GM21360 (cell line): ENCODE data around the gene CC2D1B.
"Not testable (repeated sequence)": the region's sequence is repeated elsewhere in the genome, so short reads cannot be mapped to it uniquely, and the experiment has no call there.

Source experiments
- ATAC-seq: cut with Tn5 transposase; IDR thresholded peaks from one replicate; pipeline ENCODE4 v1.9.1; 2021; ENCODE audit warnings: mild to moderate bottlenecking, moderate library complexity; ENCODE audit not compliant: unreplicated experiment

Gene CC2D1B, protein sequence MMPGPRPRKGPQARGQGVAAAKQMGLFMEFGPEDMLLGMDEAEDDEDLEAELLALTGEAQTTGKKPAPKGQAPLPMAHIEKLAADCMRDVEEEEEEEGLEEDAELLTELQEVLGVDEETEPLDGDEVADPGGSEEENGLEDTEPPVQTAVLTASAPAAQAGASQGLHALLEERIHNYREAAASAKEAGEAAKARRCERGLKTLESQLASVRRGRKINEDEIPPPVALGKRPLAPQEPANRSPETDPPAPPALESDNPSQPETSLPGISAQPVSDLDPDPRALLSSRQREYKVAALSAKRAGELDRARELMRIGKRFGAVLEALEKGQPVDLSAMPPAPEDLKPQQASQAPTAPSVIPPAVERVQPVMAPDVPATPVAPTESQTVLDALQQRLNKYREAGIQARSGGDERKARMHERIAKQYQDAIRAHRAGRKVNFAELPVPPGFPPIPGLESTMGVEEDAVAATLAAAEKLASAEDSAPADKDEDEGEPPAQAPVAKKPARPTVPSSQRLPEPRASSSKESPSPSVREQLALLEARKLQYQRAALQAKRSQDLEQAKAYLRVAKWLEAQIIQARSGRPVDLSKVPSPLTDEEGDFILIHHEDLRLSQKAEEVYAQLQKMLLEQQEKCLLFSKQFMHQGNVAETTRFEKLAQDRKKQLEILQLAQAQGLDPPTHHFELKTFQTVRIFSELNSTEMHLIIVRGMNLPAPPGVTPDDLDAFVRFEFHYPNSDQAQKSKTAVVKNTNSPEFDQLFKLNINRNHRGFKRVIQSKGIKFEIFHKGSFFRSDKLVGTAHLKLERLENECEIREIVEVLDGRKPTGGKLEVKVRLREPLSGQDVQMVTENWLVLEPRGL

DNA sequence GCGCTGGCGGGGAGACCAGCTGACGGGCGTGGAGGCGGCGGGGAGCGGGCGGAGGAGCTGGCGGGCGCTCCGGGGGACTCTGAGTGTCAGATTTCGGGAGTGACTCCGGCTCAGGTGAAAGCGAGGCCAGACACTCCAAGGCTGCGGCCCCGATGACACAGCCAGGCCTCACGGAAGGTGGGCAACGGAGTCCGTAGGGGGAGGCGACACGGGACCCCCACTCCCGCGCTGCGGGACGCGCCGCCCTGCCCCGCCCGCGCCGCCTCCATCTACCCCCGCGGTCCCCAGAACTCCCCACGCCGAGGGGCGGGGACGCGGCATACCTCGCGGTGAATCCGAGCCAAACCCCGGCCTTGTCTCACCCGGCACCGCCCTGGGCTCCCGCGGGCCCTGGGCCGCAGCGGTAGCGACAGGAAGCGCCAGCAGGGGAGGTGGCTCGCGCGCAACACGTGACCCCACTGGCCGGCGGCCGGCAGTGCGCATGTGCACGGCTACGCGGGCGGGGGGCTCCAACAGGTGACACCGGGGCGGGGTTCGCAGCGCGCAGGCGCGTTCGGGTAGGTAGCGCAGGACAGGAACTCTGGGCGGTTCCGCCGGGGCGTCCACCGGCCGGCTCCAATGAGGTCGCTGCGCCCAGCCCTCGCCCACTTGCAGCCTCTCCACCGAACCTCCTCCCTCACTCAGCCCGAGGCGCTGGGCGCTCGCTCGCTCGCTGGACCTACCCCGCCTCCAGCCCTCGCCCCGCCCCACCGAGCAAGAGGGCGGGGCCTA is at the start of gene CC2D1B:
Gene CC2D1B (minus strand): TSS at position 460 of the 771 bp plus-strand sequence. CDS start 1,585 bp downstream, outside the sequence.
- peak; percentile 93 for ATAC-seq

DNA sequence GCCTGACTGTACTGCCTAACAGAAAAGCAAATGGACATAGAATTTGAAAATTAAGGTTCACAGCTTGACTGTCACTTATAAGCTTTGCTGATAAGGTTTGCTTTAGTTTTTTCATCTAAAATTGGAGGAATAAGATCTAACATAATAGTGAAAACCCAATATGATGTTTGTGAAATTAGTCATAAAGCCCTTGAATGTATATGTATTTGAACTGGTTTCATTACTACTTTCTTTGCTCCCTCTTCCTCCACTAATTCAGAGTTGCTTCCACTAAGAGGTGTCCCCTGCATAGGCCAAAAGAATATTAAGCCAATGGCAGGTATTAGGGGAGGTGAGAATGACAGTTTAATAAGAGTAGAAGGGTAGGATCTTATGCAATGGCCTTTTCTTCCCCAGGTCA is 48.9 kb upstream of the CC2D1B start:
- ATAC-seq = no peak

DNA sequence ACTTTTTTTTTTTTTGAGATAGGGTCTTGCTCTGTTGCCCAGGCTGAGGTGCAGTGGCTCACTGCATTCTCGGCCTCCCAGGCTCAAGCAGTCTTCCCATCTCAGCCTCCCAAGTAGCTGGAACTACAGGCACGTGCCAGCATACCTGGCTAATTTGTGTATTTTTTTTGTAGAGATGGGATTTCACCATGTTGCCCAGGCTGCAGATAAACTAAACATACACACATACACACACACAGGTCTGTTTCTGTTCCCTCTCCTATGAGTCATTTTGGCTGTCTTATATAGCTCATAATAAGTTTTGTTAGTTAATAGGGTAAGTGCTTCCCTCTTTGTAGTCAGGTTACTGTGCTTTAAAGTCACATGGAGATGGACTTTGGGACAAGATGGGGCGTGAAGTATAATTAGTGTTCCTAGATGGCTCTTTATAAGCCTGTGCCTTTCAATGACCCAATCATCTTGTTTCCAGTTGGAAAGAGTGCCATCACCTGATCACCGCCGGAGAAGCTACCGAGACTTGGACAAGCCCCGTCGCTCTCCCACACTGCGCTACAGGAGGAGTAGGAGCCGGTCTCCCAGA is 47.5 kb upstream of the CC2D1B start:
- no peak for ATAC-seq

DNA sequence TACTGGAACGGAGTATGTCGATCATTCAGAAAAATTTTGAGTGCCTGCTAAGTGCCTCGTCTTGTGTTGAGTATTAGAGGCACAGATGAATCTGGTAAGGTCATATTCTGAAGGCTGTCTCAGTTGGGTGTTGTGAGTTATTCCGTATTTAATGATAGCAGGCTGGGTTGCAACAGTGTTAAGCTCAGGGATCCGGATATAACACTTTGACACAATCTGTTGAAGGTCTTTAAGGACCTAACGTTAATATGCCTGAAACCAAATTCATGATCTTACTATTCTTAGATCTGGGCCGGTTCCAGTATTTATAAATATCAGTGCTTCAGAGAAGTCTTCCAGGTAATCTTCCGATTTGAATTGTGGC is 39.0 kb upstream of the CC2D1B start:
- ATAC-seq = no peak

DNA sequence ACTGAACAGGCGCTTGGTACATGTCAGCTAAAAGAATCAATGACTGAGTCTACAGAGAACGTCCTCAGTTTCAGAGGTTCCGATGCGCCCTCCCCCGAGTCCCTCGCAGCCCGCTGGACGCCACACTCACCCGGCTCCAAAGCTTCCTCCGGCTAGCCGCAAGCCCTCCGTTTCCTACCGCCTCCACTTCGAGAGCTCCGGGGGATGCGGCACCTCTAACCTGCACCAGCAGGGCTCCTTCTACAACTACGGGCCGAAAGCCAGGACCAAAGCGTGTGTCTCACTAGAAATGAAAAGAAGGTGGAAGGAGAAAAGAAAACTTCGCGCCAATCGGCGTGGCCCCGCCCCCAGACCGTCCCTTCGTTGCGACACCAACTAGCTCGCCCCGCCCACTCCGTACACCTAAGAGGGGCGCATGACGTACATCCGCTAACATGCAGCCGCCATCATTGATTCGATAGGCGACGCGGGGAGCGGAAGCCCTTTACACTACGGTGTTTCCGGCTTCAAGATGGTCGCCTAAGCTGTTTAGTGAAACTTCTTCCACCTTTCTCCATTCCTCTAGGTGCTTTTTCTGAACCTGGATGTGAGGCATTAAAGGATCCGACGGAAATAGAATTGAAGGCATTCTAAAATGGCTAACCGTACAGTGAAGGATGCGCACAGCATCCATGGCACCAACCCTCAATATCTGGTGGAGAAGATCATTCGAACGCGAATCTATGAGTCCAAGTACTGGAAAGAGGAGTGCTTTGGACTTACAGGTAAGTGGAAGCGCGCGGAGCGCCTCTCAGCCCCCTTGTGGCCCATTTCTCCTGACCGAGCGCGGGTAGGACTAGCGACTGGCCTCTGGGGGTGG is 38.3 kb upstream of the CC2D1B start, which contains the start of the genes ORC1 and PRPF38A:
Gene ORC1 (minus strand): TSS at position 308 of the 859 bp plus-strand sequence. CDS start 2,200 bp downstream, outside the sequence.
Gene PRPF38A (plus strand): TSS at position 487 of the 859 bp plus-strand sequence. CDS start 148 bp downstream, at position 635.
- ATAC-seq = peak; percentile 89

DNA sequence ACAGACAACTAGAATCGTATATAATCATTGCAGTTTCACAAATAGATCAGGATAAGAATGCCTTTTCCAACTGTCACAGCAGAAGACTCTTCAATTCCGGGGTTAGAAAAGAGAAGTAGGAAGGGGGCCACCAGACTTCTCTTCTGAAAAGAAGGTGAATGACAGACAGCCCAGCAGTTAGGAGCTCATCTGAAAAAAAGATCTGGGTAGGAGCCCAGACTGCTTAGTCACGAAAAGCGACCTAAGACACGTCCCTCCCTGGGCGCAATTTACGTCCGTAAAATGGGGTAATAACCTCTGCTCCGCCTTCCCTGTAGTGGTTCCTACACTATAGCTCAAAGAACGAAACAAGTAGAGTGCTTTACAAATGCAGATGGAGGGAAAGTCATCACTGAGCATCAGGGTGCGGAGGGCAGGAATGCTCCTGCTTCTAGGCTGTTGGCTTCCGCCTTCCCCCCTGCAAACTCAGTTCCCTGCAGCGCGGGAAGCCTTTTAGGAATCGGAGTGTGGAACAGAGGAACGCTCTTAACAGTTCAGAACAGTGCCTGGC is 37.6 kb upstream of the CC2D1B start:
- ATAC-seq = peak; percentile 32

DNA sequence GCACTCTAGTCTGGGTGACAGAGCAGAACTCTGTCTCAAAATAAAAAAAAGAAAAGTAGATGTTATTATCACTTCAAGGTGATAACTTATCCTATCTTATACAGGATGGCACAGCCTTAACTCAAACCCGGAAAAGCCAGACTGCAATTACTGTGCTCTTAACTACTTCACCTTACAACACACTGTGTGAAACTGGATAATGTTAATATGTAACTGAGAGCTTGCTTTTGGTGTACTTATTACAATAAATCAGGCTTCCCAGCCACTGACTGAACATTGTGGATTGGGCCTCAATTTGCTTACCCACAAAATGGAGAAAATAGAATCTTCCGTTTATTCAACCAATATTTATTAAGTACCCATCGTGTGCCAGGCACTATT is 36.8 kb upstream of the CC2D1B start:
- no peak for ATAC-seq

DNA sequence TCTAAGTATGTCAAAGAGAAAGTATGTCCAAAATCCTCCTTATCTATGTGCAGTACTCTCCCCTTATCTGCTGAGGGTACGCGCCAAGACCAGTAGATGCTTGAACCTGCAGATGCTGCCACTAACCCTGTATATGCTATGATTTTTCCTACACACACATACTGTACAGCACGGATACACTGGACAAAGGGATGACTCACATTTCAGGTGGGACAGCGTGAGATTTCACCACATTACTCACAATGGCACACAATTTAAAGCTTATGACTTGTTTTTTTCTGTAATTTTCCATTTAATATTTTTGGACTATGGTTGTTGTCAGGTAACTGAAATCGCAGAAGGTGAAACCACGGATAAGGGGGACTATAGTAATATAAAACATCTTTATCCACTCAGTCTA is 34.1 kb upstream of the CC2D1B start:
- ATAC-seq = no peak

DNA sequence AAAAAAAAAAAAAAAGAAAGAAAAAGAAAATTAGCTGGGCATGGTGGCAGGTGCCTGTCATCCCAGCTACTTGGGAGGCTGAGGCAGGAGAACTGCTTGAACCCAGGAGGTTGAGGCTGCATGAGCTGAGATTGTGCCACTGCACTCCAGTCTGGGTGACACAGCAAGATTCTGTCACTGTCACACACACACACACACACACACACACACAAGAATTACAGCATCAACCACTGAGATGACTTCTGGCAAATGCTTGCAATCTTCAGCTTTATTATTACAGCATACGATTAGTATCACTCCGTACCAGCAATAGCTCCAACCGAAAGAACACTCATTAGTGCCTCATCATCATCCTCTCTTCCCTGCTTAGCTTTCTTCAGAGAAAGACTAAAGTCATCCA is 33.6 kb upstream of the CC2D1B start:
- ATAC-seq = no peak

DNA sequence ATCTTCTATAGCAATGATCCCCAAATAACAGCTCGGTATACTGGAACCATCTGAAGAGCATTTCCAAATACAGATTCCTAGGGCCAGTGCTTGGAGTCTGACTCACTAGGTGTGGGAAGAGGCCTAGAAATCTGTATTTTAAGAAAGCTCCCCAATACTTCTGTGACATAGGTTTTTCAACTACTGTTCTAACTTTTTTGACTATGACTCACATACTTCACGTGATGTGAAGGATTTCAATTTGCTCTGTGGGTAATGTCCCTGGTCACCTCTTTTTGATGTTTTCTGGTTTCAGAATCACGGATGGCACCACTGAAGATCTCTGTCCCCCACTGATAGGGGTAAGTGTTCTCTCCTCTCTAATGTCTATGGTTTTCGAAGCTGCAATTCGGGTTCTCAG is 27.2 kb upstream of the CC2D1B start:
- no peak for ATAC-seq

DNA sequence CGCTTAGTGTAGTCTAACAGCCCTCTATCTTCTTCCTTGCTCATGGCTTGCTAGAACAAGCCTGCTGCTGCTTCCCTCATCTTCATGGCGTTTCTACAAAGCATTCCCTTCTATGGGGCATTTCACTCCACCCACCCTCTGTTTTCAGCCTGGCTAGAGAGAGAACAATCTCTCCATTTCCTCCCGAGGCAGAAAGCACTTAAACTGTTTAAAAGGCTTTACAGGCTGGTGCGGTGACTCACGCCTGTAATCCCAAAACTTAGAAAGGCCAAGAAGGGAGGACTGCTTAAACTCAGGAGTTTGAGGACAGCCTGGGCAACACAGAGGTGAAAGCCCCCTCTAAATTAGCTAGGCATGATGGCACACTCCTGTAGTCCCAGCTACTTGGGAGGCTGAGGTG is 20.5 kb upstream of the CC2D1B start:
- ATAC-seq = no peak

DNA sequence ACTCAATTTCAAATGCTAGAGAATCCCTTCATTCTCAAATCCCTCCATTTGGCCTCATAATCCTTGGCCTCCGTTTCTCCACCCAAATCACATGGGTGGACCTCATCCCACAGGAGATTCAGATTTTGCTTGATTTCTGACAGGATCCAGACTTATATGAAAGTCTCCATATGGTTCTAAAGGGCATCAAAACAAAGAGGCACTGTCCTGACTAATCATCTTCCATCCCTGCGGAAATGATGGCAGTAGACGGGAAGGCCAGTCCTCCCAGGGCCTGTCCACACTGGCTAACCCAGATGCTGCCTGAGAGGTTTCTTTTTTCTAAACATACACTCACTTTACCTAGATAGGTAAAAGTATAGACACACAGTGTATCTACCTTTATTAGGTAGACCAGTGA is 19.4 kb upstream of the CC2D1B start:
- no peak for ATAC-seq

DNA sequence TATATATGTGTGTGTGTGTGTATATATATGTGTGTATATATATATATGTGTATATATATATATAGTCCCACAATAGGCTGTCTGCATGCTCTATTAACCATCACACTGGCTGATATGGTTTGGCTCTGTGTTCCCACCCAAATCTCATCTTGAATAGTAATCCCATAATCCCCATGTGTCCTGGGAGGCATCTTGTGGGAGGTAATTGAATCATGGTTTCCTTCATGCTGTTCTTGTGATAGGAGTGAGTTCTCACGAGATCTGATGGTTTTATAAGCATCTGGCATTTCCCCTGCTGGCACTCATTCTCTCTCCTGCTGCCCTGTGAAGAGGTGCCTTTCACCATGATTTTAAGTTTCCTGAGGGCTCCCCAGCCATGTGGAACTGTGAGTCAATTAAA is 3.8 kb upstream of the CC2D1B start:
- ATAC-seq = not testable (repeated sequence)

DNA sequence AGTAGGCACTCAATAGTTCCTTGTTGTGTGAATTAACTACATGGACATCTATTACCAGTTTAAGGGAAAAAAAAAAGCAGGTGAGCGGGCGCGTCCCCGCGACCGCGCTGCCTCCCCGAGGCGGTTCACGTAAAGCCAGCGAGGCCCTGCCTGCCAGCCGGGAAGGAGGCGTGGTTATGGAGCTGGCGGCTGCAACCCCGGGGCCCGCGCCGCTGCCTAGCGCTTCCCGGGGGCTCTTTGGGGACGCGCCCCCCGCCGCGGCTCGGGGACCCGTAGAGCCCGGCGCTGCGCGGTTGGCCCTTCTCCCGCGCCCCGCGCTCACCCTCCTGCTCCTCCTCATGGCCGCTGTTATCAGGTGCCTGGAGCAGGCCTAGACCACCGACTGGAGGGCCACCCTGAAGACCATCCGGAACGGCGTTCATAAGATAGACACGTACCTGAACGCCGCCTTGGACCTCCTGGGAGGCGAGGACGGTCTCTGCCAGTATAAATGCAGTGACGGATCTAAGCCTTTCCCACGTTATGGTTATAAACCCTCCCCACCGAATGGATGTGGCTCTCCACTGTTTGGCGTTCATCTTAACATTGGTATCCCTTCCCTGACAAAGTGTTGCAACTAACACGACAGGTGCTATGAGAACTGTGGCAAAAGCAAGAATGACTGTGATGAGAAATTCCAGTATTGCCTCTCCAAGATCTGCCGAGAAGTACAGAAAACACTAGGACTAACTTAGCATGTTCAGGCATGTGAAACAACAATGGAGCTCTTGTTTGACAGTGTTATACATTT is 2.6 kb upstream of the CC2D1B start:
- no peak for ATAC-seq

DNA sequence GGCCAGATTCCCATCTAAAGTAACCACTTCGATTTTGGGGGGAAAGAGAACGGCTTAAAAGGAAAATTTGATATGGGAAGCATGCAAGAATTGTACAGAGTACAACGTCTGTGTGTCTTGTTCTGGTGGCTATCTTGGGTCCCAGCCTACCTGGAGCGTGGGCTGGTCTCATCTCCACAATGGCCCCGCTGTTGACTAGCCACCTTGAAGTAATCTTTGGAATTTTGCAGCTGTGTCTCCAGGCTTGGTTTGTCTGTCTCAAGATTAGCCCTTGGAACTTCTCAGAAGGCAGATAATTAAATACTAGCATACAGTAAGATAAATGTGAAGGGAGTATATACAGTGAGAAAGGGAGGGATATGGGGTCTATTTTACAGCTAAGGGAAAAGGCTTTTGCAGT is 1.3 kb upstream of the CC2D1B start:
- no peak for ATAC-seq

DNA sequence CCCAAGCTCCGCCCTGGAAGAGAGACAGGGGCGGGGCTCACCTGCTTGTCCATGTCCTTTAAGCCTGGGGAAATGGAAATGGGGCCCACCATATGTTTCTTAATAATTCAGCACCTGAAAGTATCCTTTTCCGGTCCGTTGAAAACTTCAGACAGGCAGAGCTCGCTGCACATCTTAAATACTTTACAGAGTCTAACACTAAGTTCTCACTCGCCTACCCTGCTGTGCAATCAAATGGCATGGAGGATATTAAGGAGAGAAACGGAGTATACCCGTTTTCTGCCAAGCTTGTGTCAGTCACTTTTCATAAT is 467 bp upstream of the CC2D1B start:
- ATAC-seq = no peak

DNA sequence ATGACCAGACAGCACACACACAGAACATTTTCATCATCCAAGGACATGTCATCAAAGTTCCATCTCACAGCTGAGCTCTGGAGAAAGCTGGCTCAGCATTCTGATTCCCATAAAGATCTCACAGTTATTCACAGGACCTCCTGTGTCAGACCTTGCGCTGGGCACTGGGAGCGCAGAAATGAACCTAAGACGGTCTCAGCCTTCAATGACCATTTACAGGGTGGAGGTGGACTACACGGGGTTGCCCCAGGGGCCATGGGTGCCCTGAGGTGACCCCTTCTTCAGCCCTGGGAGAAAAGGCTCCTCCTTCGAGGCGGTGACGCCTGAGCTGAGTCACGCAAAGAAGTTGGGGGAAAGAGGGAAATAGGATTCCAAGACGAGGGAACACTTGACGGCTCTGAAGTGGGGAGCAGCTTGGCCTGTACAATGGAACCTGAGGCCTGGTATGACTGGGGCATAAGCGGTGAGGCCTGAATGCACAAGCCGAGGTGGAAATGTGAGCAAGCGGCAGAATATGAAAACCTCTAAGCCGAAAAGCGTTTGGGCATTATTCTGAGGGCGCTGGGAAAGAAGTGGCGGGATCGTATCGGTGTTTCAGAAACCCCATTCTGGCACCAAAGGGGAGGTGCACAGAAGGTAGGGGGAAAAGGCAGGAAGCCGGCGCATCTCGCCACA is 797 bp downstream of the CC2D1B start:
- no peak for ATAC-seq

DNA sequence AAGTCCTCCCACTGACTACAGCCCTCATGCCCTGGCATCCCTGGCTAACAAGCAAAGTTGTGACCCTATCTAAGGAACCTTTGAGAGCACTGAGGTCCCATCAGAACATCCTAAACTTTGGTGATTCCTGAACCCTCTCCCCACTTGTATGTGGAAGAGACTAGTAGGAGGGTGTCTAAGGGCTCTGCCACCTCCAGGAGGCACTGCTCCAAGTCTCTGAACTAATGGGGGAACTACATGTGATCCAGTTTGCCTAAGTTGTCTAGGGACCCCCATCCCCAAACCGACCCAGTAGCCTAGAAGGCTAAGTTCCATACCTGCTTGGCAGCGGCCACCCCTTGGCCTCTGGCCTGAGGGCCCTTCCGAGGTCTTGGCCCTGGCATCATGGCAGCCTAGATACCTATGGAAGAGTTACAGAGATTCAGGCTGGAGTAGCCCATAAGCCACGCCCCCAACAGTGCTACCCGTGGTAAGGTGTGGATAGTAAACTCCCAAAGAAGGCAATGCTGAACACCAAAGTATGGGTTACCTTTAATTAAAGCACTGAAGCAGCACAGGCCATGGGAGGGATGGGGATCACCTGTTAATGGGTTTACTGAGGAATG is 1.7 kb downstream of the CC2D1B start:
- ATAC-seq = no peak
